GM12878 (cell line): ENCODE results near the gene DAB2IP. TPM values are rescaled to one million over a fixed set of nuclear protein-coding genes. Genes with fewer than 3 reads are reported as not detected.
"Not testable (repeated sequence)": the region's sequence is repeated elsewhere in the genome, so short reads cannot be mapped to it uniquely, and the experiment has no call there.

Source experiments
- ATAC-seq: fragments of 200-7000 bp; cut with Tn5 transposase; 3 replicates; pipeline ENCODE4 v1.9.1; 2020; ENCODE audit warnings: mild to moderate bottlenecking, moderate library complexity
- BruUV-seq: library from RNA; stranded (reverse); fragments of 400-500 nt; replicated peaks from 2 replicates; lab custom pipeline; 2021; lab: Mats Ljungman, UMichigan
- CTCF ChIA-PET: fragments of 300-600 bp; sonication (Branson Sonifier 250); formaldehyde crosslinking; extraction: SDS; loops from one replicate; lab custom pipeline; 2021; ENCODE audit warnings: inconsistent platforms; lab: Yijun Ruan, JAX
- POLR2A ChIA-PET: fragments of 350-600 bp; formaldehyde crosslinking; extraction: SDS; loops from one replicate; lab custom pipeline; 2021; ENCODE audit warnings: inconsistent platforms; lab: Charles Lee
- RAD21 ChIA-PET: fragments of 300-600 bp; sonication (Branson Sonifier 250); formaldehyde crosslinking; loops from one replicate; lab custom pipeline; 2023; ENCODE audit warnings: antibody characterized with exemption; ENCODE audit not compliant: unreplicated experiment; lab: Charles Lee
- SMC1A ChIA-PET: fragments of 300-600 bp; sonication (Branson Sonifier 250); formaldehyde crosslinking; loops from one replicate; lab custom pipeline; 2023; ENCODE audit not compliant: unreplicated experiment, uncharacterized antibody; lab: Charles Lee
- DNase-seq: peaks from one replicate; pipeline ENCODE4 v3.0.0-alpha.2; 2011; ENCODE audit warnings: low read depth, low spot score
- FAIRE-seq: peaks from 3 replicates; lab custom pipeline; 2011; peaks lifted over from hg19 to GRCh38; lab: Jason Lieb, UNC
- H2AFZ ChIP-seq: 2 replicates; pipeline ENCODE4 v1.6.0; 2011; ENCODE audit warnings: low read depth, low read length, control low read depth; ENCODE audit not compliant: control insufficient read depth
- H3K27ac ChIP-seq: 2 replicates; pipeline ENCODE4 v1.5.1; 2011; ENCODE audit warnings: control low read depth; ENCODE audit not compliant: control insufficient read depth, insufficient read depth
- H3K27me3 ChIP-seq, 2 experiments: replicated peaks in 1 of 2; 2 replicates each; pipeline versions ENCODE4 v1.6.0 to v1.6.1; 2011; ENCODE audit warnings: low read length in 1 of 2; ENCODE audit not compliant: control insufficient read depth in 2 of 2, insufficient read depth in 2 of 2
- H3K36me3 ChIP-seq, 2 experiments: 2 replicates each; pipeline ENCODE4 v1.5.1; 2011; ENCODE audit warnings: low read length in 1 of 2; ENCODE audit not compliant: control insufficient read depth in 2 of 2, insufficient read depth in 2 of 2
- H3K4me1 ChIP-seq: 2 replicates; pipeline ENCODE4 v1.6.1; 2011; ENCODE audit warnings: mild to moderate bottlenecking, low read length, moderate library complexity, mixed read lengths; ENCODE audit not compliant: control insufficient read depth, insufficient read depth
- H3K4me2 ChIP-seq: 2 replicates; pipeline ENCODE4 v1.6.0; 2011; ENCODE audit warnings: control low read depth; ENCODE audit not compliant: control insufficient read depth, insufficient read depth
- H3K4me3 ChIP-seq: fragments of 200-600 bp; sonication (generic); 2 replicates; pipeline ENCODE4 v1.5.1; 2016
- H3K79me2 ChIP-seq: 2 replicates; pipeline ENCODE4 v1.6.0; 2011; ENCODE audit warnings: low read length; ENCODE audit not compliant: control insufficient read depth, insufficient read depth
- H3K9ac ChIP-seq: 2 replicates; pipeline ENCODE4 v1.8.0; 2011; ENCODE audit warnings: low read length, control low read depth, mixed read lengths; ENCODE audit not compliant: control insufficient read depth, insufficient read depth
- H3K9me3 ChIP-seq: replicated peaks from 3 replicates; pipeline ENCODE4 v1.5.1; 2011; ENCODE audit warnings: mild to moderate bottlenecking, low read length; ENCODE audit not compliant: control insufficient read depth, insufficient read depth
- H4K20me1 ChIP-seq: 2 replicates; pipeline ENCODE4 v1.6.0; 2011; ENCODE audit not compliant: control insufficient read depth, insufficient read depth
- BACH1 ChIP-seq: fragments of 450-650 bp; IDR thresholded peaks from 2 replicates; pipeline ENCODE4 v1.6.1; 2017; ENCODE audit warnings: mild to moderate bottlenecking, borderline replicate concordance
- FOXM1 ChIP-seq: IDR thresholded peaks from 2 replicates; pipeline ENCODE4 v1.6.1; 2012; ENCODE audit warnings: low read depth, mild to moderate bottlenecking, inconsistent platforms, low read length, moderate library complexity
- WGBS: methylation state at CpG from one replicate; pipeline ENCODE4 v1.1.6; 2016; ENCODE audit warnings: low lambda C conversion rate; ENCODE audit not compliant: insufficient replicate concordance, insufficient coverage; ENCODE audit errors: missing lambda C conversion rate; 5-methylcytosine and 5-hydroxymethylcytosine counted together
- in situ Hi-C: fragments of 300-500 bp; cut with MboI; formaldehyde crosslinking; loops from 9 replicates; pipeline ENCODE4 v1.14.3; 2018; ENCODE audit warnings: mixed read lengths
- intact Hi-C: fragments of 100-400 bp; cut with micrococcal nuclease; formaldehyde crosslinking; loops from one replicate; pipeline ENCODE4 v1.14.2; 2022; ENCODE audit not compliant: unreplicated experiment
- polyA plus RNA-seq, 11 experiments: library from polyadenylated mRNA; depleted of rRNA in 4 of 11; unstranded in 6 of 11; stranded (reverse) in 5 of 11; fragments of >200 nt; fragmentation: Nextera tagmentation in 4 of 11; fragmentation: Illumina TruSeq in 1 of 11; extraction: Ambion mirVana in 4 of 11; extraction: Trizol in 1 of 11; gene quantifications; 1 replicate in 1 of 11; 2 replicates in 10 of 11; pipeline versions ENCODE4 v1.2.1 to v1.2.3, GENCODE V29; 2011 to 2016; ENCODE audit warnings: inconsistent platforms in 2 of 11, missing spikeins in 2 of 11, low read depth in 1 of 11
- total RNA-seq, 4 experiments: library from RNA; depleted of rRNA in 3 of 4; stranded (reverse); fragments of >200 nt in 3 of 4; fragmentation: Illumina TruSeq in 1 of 4; extraction: Trizol in 1 of 4; gene quantifications; 2 replicates each; pipeline versions ENCODE4 v1.2.1 to v1.2.3, GENCODE V29; 2013 to 2021
- TF ChIP-seq, protein P1 (sequence below): fragments of 450-650 bp; IDR thresholded peaks from 2 replicates; pipeline ENCODE4 v1.6.1; 2018; ENCODE audit warnings: borderline replicate concordance, mild to moderate bottlenecking; ENCODE audit not compliant: partially characterized antibody

Gene DAB2IP
- total and polyA plus RNA-seq, 10 of the 15 experiments (the other 5 are each of a cell fraction or from before 2014, with no cell fraction given): 0.03 to 0.38 (median 0.14) TPM; not detected in 6

DNA sequence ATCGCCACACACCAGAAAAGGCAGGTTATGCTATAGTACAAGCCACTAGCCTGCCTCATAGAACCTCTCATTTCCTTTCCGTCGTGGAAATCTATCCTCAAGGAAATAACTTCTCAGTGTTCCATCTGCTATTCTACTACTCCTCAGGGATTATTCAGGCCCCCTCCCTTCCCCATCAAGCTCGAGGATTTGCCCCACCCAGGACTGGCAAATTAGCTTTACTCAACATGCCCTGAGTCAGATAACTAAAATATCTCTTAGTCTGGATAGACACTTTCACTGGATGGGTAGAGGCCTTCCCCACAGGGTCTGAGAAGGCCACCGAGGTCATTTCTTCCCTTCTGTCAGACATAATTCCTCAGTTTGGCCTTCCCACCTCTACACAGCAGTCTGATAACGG is 142.9 kb downstream of the DAB2IP start:
- DNase-seq, ATAC-seq, H2AFZ ChIP-seq, intact Hi-C loops, H3K4me2 ChIP-seq, H3K27me3 ChIP-seq, H3K79me2 ChIP-seq, H3K27ac ChIP-seq, H3K4me3 ChIP-seq, BruUV-seq, H3K36me3 ChIP-seq, FAIRE-seq, H4K20me1 ChIP-seq, SMC1A ChIA-PET, CTCF ChIA-PET, H3K9me3 ChIP-seq, in situ Hi-C loops, H3K9ac ChIP-seq, H3K4me1 ChIP-seq, RAD21 ChIA-PET, POLR2A ChIA-PET: not testable (repeated sequence)
- 29% methylated on average over 6 of the region's 6 CpGs for WGBS

DNA sequence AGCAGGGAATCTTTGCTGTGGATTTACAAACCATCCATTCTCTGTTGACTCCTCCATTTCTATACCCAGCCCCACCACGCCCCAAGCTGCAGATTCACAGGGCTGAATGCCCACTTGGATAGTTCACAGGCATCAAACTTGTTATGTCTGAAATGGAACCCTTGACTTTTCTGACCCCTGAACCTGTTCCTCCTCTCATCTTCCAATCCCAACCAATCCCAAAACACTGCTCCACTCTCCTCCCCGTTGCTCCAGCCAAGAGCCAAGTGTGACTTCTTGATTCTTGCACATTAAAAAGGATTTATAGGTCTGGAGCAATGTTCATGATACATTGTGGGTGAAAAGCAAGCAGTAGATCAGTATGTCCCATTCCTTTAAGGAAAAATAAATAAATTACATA is 145.6 kb downstream of the DAB2IP start:
- DNase-seq: no peak
- TF ChIP-seq FOXM1: no peak
- no peak for TF ChIP-seq BACH1
- TF ChIP-seq, protein P1, sequence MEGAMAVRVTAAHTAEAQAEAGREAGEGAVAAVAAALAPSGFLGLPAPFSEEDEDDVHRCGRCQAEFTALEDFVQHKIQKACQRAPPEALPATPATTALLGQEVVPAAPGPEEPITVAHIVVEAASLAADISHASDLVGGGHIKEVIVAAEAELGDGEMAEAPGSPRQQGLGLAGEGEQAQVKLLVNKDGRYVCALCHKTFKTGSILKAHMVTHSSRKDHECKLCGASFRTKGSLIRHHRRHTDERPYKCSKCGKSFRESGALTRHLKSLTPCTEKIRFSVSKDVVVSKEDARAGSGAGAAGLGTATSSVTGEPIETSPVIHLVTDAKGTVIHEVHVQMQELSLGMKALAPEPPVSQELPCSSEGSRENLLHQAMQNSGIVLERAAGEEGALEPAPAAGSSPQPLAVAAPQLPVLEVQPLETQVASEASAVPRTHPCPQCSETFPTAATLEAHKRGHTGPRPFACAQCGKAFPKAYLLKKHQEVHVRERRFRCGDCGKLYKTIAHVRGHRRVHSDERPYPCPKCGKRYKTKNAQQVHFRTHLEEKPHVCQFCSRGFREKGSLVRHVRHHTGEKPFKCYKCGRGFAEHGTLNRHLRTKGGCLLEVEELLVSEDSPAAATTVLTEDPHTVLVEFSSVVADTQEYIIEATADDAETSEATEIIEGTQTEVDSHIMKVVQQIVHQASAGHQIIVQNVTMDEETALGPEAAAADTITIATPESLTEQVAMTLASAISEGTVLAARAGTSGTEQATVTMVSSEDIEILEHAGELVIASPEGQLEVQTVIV: no peak
- TF ChIP-seq, all 136 proteins: peak for 0
- H3K9me3 ChIP-seq: no peaks in the 10 kb centered on the region
- no peak overlapping the region for H3K4me3 ChIP-seq
- ChIA-PET SMC1A (no interaction called here), RAD21 (no interaction called here), POLR2A (no interaction called here), CTCF (no interaction called here)
- H2AFZ ChIP-seq: no peak overlapping the region
- FAIRE-seq (no peak), ATAC-seq (no peak)
- no peaks in the 10 kb centered on the region for H3K79me2 ChIP-seq
- no peaks in the 10 kb centered on the region for H3K4me1 ChIP-seq
- no peak overlapping the region for H3K27ac ChIP-seq
- in situ Hi-C loops: no loop called here
- intact Hi-C loops: no loop called here
- BruUV-seq: no TSS peak
- H3K4me2 ChIP-seq: no peak overlapping the region
- no peaks in the 10 kb centered on the region for H4K20me1 ChIP-seq
- H3K9ac ChIP-seq: no peak overlapping the region
- H3K36me3 ChIP-seq: no peaks in the 10 kb centered on the region
- no peaks in the 10 kb centered on the region for H3K27me3 ChIP-seq
- 20% methylated on average over 2 of the region's 2 CpGs for WGBS
